ENCODE measurements around the gene CYP27C1.

- TF ChIP-seq CTCF (conservative IDR thresholded peaks at IDR 0.05 in 1 of 2, IDR thresholded peaks at IDR 0.05 in 1 of 2; ENCODE audit: low read depth in 1 of 2, low read length in 2 of 2), result no peak
- no peak for TF ChIP-seq EZH2 (IDR thresholded peaks at IDR 0.05; ENCODE audit: low read length, missing control alignments)
These were observed 50.1 kb downstream of the CYP27C1 start for GRCh38 chr2:127170021-127170420.
